GM15510 (cell line): ENCODE measurements around the gene WDTC1.

Source experiments
- POLR2A ChIP-seq: IDR thresholded peaks from 3 replicates; pipeline ENCODE4 v1.6.1; 2011; ENCODE audit warnings: borderline replicate concordance; ENCODE audit not compliant: insufficient read length; ENCODE audit errors: extremely low read depth

The WDTC1 gene

GRCh38 chr1:27356619-27357280 is 122.3 kb downstream of the WDTC1 start:
- no peak for TF ChIP-seq POLR2A

- no peak for TF ChIP-seq POLR2A
Measured at GRCh38 chr1:27357281-27358037, 123.0 kb downstream of the WDTC1 start.
